WTC11 (cell line): ENCODE measurements around the gene ALDOC. TPM values are rescaled to one million over a fixed set of nuclear protein-coding genes. Genes with fewer than 3 reads are reported as not detected.

Source experiments
- ATF1 ChIP-seq: sonication (generic); formaldehyde crosslinking; IDR thresholded peaks from 2 replicates; pipeline ENCODE4 v1.8.1; 2023; ENCODE audit warnings: mild to moderate bottlenecking, moderate library complexity, missing genetic modification reagents
- CREB1 ChIP-seq: sonication (generic); formaldehyde crosslinking; IDR thresholded peaks from 2 replicates; pipeline ENCODE4 v1.8.0; 2023; ENCODE audit warnings: mild to moderate bottlenecking, missing genetic modification reagents
- ESRRA ChIP-seq: sonication (generic); formaldehyde crosslinking; IDR thresholded peaks from 2 replicates; pipeline ENCODE4 v1.8.1; 2022; ENCODE audit warnings: mild to moderate bottlenecking, missing genetic modification reagents, borderline replicate concordance
- FOXK1 ChIP-seq: sonication (generic); formaldehyde crosslinking; IDR thresholded peaks from 2 replicates; pipeline ENCODE4 v1.8.0; 2022; ENCODE audit warnings: mild to moderate bottlenecking, moderate library complexity, missing genetic modification reagents
- NFYB ChIP-seq: sonication (generic); formaldehyde crosslinking; conservative IDR thresholded peaks from 2 replicates; pipeline ENCODE4 v1.8.0; 2022; ENCODE audit warnings: low read depth, missing genetic modification reagents
- TEAD1 ChIP-seq: sonication (generic); formaldehyde crosslinking; IDR thresholded peaks from 2 replicates; pipeline ENCODE4 v1.8.0; 2022; ENCODE audit warnings: mild to moderate bottlenecking, missing genetic modification reagents
- TP53 ChIP-seq: sonication (generic); formaldehyde crosslinking; IDR thresholded peaks from 2 replicates; pipeline ENCODE4 v1.8.1; 2023; ENCODE audit warnings: mild to moderate bottlenecking, missing genetic modification reagents
- ZNF121 ChIP-seq: sonication (generic); formaldehyde crosslinking; IDR thresholded peaks from 2 replicates; pipeline ENCODE4 v1.8.0; 2023; ENCODE audit warnings: missing genetic modification reagents
- ZNF263 ChIP-seq: sonication (generic); formaldehyde crosslinking; IDR thresholded peaks from 2 replicates; pipeline ENCODE4 v1.8.1; 2022; ENCODE audit warnings: low read depth, mild to moderate bottlenecking, moderate library complexity, missing genetic modification reagents
- total RNA-seq: library from RNA; stranded (reverse); gene quantifications from 3 replicates; pipeline ENCODE4 v1.2.3, GENCODE V29; 2021
- TF ChIP-seq, protein P1 (sequence below): sonication (generic); formaldehyde crosslinking; IDR thresholded peaks from 2 replicates; pipeline ENCODE4 v1.8.0; 2022; ENCODE audit warnings: mild to moderate bottlenecking, missing genetic modification reagents
- TF ChIP-seq, protein P2 (sequence below): sonication (generic); formaldehyde crosslinking; conservative IDR thresholded peaks from 2 replicates; pipeline ENCODE4 v1.8.1; 2023; ENCODE audit warnings: mild to moderate bottlenecking, low read depth, missing genetic modification reagents, moderate library complexity
- TF ChIP-seq, protein P3 (sequence below): sonication (generic); formaldehyde crosslinking; IDR thresholded peaks from 2 replicates; pipeline ENCODE4 v1.8.0; 2023; ENCODE audit warnings: missing genetic modification reagents, mild to moderate bottlenecking, borderline replicate concordance
- TF ChIP-seq, protein P4 (sequence below): sonication (generic); formaldehyde crosslinking; IDR thresholded peaks from 2 replicates; pipeline ENCODE4 v1.8.1; 2023; ENCODE audit warnings: mild to moderate bottlenecking, missing genetic modification reagents, moderate library complexity
- TF ChIP-seq, protein P5 (sequence below): sonication (generic); formaldehyde crosslinking; IDR thresholded peaks from 2 replicates; pipeline ENCODE4 v1.8.1; 2022; ENCODE audit warnings: low read depth, mild to moderate bottlenecking, moderate library complexity, missing genetic modification reagents, borderline replicate concordance
- TF ChIP-seq, protein P6 (sequence below): sonication (generic); formaldehyde crosslinking; IDR thresholded peaks from 2 replicates; pipeline ENCODE4 v1.8.1; 2023; ENCODE audit warnings: mild to moderate bottlenecking, moderate library complexity, missing genetic modification reagents
- TF ChIP-seq, protein P7 (sequence below): fragments of 250-450 bp; sonication (Bioruptor Pico); conservative IDR thresholded peaks from 2 replicates; pipeline ENCODE4 v1.9.0; 2021; ENCODE audit warnings: mild to moderate bottlenecking
- TF ChIP-seq, protein P8 (sequence below): sonication (generic); formaldehyde crosslinking; IDR thresholded peaks from 2 replicates; pipeline ENCODE4 v1.8.1; 2022; ENCODE audit warnings: mild to moderate bottlenecking, missing genetic modification reagents, moderate library complexity, borderline replicate concordance
- TF ChIP-seq, protein P9 (sequence below): sonication (generic); formaldehyde crosslinking; IDR thresholded peaks from 2 replicates; pipeline ENCODE4 v1.8.1; 2023; ENCODE audit warnings: mild to moderate bottlenecking, missing genetic modification reagents, moderate library complexity
- TF ChIP-seq, protein P10 (sequence below): sonication (generic); formaldehyde crosslinking; IDR thresholded peaks from 2 replicates; pipeline ENCODE4 v1.8.0; 2023; ENCODE audit warnings: missing genetic modification reagents

The ALDOC gene
- total RNA-seq, 1 experiment from 2014 or later = 73.5 TPM

DNA sequence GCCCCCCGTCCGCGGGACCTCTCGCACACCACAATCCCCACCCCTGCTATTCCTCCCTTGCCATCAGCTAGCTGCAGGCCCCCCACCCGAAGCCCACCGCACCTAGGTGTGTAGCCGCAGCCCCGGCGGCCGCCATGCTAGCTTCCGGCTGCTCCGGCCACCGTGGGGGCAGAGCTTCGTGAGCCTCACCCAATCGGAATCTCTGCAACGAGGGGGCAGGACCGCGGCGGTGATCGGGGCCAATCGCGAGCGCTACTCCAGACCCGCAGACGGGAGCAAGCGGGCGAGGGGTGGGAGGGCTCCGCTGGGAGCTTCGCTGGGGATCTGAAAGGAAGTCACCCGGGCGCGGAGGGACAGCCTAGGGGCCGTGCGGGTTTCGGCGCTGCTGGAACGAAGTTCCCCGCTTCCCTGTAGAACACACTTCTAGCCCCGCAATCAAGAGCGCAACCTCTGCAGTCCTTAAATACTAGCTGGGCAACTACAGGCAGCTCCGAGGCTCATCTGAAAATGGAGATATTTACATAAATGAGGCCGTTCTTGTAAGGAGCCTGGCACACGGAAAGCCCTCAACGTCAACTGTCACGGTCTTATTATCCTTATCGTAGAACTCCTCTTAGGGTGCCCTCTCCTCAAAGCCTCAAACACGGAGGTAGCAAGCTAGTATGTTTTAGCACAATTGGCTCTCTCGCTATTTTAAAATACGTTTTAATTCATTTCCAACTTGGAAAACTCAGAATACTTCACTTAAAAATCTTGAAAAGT, 5.2 kb downstream of the ALDOC start, which contains the start of gene PIGS (continued):
- TF ChIP-seq, protein P1, sequence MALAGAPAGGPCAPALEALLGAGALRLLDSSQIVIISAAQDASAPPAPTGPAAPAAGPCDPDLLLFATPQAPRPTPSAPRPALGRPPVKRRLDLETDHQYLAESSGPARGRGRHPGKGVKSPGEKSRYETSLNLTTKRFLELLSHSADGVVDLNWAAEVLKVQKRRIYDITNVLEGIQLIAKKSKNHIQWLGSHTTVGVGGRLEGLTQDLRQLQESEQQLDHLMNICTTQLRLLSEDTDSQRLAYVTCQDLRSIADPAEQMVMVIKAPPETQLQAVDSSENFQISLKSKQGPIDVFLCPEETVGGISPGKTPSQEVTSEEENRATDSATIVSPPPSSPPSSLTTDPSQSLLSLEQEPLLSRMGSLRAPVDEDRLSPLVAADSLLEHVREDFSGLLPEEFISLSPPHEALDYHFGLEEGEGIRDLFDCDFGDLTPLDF (CRISPR knock-in tag) = no peak
- TF ChIP-seq CREB1 (CRISPR knock-in tag) (no peak), TP53 (CRISPR knock-in tag) (no peak), ZNF121 (CRISPR knock-in tag) (no peak), ATF1 (no peak), NFYB (peak; percentile 72), FOXK1 (no peak; the same call in 1 of the 2 replicates), ZNF263 (CRISPR knock-in tag) (no peak), TEAD1 (CRISPR knock-in tag) (peak; percentile 13; the same call in 1 of the 2 replicates), ESRRA (CRISPR knock-in tag) (no peak)
- TF ChIP-seq, protein P2, sequence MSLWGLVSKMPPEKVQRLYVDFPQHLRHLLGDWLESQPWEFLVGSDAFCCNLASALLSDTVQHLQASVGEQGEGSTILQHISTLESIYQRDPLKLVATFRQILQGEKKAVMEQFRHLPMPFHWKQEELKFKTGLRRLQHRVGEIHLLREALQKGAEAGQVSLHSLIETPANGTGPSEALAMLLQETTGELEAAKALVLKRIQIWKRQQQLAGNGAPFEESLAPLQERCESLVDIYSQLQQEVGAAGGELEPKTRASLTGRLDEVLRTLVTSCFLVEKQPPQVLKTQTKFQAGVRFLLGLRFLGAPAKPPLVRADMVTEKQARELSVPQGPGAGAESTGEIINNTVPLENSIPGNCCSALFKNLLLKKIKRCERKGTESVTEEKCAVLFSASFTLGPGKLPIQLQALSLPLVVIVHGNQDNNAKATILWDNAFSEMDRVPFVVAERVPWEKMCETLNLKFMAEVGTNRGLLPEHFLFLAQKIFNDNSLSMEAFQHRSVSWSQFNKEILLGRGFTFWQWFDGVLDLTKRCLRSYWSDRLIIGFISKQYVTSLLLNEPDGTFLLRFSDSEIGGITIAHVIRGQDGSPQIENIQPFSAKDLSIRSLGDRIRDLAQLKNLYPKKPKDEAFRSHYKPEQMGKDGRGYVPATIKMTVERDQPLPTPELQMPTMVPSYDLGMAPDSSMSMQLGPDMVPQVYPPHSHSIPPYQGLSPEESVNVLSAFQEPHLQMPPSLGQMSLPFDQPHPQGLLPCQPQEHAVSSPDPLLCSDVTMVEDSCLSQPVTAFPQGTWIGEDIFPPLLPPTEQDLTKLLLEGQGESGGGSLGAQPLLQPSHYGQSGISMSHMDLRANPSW = no peak
- TF ChIP-seq, protein P3, sequence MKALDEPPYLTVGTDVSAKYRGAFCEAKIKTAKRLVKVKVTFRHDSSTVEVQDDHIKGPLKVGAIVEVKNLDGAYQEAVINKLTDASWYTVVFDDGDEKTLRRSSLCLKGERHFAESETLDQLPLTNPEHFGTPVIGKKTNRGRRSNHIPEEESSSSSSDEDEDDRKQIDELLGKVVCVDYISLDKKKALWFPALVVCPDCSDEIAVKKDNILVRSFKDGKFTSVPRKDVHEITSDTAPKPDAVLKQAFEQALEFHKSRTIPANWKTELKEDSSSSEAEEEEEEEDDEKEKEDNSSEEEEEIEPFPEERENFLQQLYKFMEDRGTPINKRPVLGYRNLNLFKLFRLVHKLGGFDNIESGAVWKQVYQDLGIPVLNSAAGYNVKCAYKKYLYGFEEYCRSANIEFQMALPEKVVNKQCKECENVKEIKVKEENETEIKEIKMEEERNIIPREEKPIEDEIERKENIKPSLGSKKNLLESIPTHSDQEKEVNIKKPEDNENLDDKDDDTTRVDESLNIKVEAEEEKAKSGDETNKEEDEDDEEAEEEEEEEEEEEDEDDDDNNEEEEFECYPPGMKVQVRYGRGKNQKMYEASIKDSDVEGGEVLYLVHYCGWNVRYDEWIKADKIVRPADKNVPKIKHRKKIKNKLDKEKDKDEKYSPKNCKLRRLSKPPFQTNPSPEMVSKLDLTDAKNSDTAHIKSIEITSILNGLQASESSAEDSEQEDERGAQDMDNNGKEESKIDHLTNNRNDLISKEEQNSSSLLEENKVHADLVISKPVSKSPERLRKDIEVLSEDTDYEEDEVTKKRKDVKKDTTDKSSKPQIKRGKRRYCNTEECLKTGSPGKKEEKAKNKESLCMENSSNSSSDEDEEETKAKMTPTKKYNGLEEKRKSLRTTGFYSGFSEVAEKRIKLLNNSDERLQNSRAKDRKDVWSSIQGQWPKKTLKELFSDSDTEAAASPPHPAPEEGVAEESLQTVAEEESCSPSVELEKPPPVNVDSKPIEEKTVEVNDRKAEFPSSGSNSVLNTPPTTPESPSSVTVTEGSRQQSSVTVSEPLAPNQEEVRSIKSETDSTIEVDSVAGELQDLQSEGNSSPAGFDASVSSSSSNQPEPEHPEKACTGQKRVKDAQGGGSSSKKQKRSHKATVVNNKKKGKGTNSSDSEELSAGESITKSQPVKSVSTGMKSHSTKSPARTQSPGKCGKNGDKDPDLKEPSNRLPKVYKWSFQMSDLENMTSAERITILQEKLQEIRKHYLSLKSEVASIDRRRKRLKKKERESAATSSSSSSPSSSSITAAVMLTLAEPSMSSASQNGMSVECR (CRISPR knock-in tag) = no peak
- TF ChIP-seq, protein P4, sequence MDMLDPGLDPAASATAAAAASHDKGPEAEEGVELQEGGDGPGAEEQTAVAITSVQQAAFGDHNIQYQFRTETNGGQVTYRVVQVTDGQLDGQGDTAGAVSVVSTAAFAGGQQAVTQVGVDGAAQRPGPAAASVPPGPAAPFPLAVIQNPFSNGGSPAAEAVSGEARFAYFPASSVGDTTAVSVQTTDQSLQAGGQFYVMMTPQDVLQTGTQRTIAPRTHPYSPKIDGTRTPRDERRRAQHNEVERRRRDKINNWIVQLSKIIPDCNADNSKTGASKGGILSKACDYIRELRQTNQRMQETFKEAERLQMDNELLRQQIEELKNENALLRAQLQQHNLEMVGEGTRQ (CRISPR knock-in tag) = no peak
- TF ChIP-seq, protein P5, sequence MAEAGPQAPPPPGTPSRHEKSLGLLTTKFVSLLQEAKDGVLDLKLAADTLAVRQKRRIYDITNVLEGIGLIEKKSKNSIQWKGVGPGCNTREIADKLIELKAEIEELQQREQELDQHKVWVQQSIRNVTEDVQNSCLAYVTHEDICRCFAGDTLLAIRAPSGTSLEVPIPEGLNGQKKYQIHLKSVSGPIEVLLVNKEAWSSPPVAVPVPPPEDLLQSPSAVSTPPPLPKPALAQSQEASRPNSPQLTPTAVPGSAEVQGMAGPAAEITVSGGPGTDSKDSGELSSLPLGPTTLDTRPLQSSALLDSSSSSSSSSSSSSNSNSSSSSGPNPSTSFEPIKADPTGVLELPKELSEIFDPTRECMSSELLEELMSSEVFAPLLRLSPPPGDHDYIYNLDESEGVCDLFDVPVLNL (CRISPR knock-in tag) = no peak
- TF ChIP-seq, protein P6, sequence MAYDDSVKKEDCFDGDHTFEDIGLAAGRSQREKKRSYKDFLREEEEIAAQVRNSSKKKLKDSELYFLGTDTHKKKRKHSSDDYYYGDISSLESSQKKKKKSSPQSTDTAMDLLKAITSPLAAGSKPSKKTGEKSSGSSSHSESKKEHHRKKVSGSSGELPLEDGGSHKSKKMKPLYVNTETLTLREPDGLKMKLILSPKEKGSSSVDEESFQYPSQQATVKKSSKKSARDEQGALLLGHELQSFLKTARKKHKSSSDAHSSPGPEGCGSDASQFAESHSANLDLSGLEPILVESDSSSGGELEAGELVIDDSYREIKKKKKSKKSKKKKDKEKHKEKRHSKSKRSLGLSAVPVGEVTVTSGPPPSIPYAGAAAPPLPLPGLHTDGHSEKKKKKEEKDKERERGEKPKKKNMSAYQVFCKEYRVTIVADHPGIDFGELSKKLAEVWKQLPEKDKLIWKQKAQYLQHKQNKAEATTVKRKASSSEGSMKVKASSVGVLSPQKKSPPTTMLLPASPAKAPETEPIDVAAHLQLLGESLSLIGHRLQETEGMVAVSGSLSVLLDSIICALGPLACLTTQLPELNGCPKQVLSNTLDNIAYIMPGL (CRISPR knock-in tag) = peak; percentile 65; the same call in 1 of the 2 replicates
- TF ChIP-seq, protein P7, sequence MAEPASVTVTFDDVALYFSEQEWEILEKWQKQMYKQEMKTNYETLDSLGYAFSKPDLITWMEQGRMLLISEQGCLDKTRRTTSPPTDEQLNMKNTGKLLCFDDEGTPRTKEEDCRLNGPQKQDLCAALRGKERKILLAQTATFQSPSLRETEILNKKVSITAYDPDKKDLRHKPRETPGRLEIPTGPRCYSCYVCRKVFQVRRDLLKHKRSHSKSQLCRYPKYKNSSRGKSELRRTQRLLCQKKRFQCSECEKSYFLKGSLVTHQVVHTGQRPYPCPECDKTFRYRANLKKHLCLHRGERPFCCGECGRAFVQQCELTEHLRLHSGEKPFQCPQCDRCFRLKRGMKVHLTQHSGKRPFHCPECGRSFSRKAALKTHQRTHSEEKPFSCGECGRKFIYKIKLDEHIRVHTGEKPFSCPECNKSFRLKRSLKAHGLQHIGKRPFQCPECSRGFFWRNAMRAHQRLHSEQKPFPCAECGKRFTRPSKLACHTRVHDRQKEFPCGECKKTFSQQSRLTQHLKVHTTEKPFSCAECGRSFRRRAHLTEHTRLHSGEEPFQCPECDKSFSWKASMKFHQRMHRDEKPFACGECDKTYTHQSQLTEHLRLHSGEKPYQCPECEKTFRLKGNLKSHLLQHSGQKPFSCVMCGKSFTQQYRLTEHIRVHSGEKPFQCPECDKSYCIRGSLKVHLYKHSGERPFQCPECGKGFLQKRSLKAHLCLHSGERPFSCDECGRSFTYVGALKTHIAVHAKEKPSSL (CRISPR knock-in tag) = no peak
- TF ChIP-seq, protein P8, sequence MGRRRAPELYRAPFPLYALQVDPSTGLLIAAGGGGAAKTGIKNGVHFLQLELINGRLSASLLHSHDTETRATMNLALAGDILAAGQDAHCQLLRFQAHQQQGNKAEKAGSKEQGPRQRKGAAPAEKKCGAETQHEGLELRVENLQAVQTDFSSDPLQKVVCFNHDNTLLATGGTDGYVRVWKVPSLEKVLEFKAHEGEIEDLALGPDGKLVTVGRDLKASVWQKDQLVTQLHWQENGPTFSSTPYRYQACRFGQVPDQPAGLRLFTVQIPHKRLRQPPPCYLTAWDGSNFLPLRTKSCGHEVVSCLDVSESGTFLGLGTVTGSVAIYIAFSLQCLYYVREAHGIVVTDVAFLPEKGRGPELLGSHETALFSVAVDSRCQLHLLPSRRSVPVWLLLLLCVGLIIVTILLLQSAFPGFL (CRISPR knock-in tag) = no peak
- TF ChIP-seq, protein P9, sequence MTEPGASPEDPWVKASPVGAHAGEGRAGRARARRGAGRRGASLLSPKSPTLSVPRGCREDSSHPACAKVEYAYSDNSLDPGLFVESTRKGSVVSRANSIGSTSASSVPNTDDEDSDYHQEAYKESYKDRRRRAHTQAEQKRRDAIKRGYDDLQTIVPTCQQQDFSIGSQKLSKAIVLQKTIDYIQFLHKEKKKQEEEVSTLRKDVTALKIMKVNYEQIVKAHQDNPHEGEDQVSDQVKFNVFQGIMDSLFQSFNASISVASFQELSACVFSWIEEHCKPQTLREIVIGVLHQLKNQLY = no peak
- TF ChIP-seq, protein P10, sequence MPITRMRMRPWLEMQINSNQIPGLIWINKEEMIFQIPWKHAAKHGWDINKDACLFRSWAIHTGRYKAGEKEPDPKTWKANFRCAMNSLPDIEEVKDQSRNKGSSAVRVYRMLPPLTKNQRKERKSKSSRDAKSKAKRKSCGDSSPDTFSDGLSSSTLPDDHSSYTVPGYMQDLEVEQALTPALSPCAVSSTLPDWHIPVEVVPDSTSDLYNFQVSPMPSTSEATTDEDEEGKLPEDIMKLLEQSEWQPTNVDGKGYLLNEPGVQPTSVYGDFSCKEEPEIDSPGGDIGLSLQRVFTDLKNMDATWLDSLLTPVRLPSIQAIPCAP (CRISPR knock-in tag) = 0 out of 2 replicates have a peak, but pooled peaks have one; percentile 35
